COLO668 (cell line): ENCODE results near the gene BHLHE23.
A peak's percentile ranks its signal among the peaks of the same experiment; 100 is the strongest.

ENCODE experiments used
- DNase-seq: peaks from one replicate; lab custom pipeline; 2025; ENCODE audit not compliant: unreplicated experiment; lab: John Stamatoyannopoulos, UW

BHLHE23 gene

DNA sequence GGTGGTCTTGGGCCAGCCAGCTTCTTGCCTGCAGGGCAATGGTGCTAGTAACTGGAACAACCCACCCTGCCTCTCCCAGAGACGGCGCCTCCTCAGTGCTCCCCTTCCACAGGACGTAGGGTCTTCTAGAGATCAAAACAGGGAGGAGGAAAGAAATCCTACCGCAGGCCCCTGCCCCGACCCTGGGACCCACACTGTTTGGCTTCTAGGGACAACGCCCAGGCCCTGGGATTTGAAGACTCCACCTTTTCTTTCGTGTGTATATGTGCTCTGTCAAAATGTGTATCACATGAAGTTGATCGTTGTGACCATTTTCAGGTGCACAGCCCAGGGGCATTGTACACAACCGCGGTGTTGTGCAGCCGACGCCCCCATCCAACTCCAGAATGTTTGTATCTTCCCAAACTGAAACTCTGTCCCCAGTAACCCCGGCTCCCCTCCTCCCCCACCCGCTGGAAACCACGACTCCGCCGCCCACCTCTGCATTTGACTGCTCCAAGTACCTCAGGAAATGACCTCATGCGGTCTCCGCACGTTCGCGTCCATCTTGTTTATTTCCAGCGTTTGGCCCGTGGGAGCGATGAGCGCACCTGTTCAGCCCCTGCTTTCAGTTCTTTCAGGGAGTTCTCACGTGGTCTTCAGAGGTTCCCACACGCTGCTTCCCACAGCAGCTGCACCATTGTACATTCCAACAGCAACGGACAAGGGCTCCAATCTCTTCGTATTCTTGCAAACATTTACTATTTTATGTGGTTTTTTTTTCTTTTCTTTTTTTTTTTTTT, 3.4 kb upstream of the BHLHE23 start:
- DNase-seq, result peak; percentile 85

- DNase-seq, result peak; percentile 82
Observed at GRCh38 chr20:63009045-63009961, 2.5 kb upstream of the BHLHE23 start.

DNA sequence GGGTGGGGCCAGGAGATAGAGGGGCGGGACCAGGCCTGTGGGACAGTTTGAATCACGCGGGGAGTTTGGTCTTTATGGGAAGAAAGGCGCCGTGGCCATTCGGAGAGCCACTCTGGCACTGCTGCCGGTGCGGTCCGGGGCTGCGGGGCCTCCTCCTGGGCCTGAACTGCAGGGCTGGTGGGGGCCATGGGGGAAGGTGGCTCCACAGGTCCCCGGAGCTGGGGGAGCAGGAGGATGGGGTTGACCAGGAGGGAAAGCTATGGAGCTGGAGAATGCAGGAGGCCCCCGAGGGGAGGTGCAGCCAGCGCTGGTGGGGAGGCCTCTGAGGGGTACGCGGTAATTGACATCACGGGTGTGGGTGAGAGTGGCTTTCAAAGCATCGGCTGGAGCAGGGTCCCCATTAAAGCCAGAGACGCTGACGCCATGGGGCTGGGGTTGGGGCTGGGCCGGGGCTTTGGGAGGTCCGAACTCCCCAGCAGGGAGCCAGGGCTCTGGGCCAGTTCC, 1.8 kb upstream of the BHLHE23 start:
- no peak for DNase-seq

GRCh38 chr20:63007646-63008488, 1.1 kb upstream of the BHLHE23 start:
- DNase-seq, result no peak

GRCh38 chr20:63007360-63007645, 539 bp upstream of the BHLHE23 start:
- no peak for DNase-seq

DNA sequence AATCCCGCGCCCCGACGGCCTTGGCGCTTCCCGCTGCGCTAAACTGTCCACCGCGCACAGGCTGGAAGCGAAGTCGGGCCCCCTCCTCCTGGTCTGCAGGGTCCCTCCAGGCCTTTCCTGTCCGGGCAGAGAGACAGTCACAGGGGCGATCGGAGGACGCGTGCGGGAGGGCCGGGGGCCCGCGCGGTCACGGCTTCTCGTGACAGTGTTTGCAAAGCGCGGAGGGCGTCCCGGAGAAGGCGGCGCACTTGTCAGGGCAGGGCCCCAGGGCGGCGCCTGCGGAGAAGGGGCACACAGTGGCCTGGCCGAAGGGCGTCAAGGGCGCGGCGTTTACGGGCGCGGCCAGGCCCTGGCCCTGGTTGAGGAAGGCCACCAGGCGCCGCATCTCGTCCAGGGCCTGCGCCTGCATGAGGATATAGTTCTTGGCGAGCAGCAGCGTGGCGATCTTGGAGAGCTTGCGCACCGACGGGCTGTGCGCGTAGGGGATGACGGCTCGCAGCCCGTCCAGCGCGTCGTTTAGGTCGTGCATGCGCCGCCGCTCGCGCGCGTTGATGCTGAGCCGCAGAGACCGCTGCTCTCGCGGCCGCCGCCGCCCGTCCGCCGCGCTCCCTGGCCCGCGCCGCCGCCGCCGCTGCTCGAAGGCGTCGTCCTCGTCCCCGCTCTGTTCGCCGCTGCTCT, 763 bp downstream of the BHLHE23 start:
- peak; percentile 40 for DNase-seq

- DNase-seq, result no peak
Observed at GRCh38 chr20:63005365-63005861, 1.4 kb downstream of the BHLHE23 start.

DNA sequence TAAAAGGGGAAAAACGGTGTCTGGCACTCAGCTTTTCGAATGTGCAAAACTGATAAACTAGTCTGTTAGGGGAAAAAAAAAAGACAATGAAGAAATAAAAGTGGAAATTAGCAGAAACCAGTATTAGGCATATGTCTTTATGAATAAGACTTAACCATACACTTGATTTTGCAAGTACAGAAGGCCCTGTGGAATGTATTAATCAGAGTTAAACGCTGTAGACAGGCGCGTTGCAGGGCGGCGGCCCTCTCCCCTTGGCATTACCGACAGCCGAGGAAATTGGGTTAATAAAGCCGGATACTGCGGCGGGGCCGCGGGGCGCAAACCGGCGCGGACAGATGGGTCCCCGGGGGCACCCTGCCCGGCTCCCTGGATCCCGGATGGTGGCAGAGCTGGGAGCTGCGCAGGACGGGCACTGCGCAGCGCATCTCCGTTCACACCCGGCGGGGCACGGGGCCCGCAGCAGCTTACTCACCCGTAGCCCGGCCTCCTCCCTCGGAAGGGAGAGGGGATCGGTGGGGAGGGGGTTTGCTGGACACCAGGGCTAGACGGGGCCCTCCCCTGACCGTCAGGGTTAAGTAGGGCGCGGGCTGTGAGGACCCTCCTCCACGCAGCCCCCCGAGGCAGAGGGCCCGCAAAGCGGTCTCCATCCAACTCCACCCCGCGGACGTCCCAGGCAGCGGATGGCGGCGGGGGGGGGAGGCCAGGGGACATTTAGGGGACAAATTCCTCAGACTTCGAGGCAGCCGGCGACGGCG, 2.0 kb downstream of the BHLHE23 start:
- no peak for DNase-seq

GRCh38 chr20:63003546-63003945, 3.2 kb downstream of the BHLHE23 start:
- DNase-seq, result no peak

GRCh38 chr20:63002511-63002910, 4.3 kb downstream of the BHLHE23 start:
- DNase-seq, result no peak

GRCh38 chr20:63000958-63001357, 5.8 kb downstream of the BHLHE23 start:
- no peak for DNase-seq

GRCh38 chr20:63000036-63000435, 6.7 kb downstream of the BHLHE23 start:
- DNase-seq, result no peak

DNA sequence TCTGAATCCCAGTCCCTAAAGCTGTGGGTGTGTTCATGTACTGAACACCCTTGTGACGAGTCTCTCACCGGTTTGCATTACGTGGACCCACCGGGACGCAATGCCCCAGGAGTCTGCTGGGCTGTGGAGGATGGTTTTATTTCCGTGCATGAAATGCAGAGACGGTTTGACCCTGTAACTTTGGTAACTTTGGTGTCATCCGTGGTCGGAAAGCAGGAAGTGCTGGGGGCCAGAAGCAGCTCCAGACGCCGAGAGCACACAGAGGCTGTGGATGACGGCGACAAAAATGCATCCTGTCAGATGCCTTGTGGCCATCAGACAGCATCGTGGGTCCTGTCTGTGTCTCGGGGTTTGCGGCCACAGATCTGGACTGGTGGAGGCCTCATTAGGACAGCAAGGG, 7.2 kb downstream of the BHLHE23 start:
- DNase-seq, result no peak

GRCh38 chr20:62998449-62998848, 8.3 kb downstream of the BHLHE23 start:
- DNase-seq, result no peak

- DNase-seq, result no peak
Observed at GRCh38 chr20:62997417-62998035, 9.2 kb downstream of the BHLHE23 start.

DNA sequence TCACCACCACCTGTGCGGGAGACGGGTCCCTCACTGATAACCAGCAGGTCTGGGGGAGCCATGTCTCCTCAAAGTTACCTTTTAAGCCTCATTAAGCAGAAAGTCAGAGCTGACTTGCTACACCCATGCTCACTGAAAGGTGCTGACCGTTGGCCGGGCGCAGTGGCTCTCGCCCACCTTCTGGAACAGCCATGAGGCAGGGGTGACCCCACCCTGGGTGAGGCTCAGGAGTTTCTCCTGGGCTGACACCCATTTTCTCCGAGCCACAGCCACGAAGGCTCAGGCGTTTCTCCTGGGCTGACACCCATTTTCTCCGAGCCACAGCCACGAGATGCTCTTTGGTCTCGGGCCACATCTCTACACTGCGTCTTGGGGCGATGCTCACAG, 10.2 kb downstream of the BHLHE23 start:
- DNase-seq, result no peak

DNA sequence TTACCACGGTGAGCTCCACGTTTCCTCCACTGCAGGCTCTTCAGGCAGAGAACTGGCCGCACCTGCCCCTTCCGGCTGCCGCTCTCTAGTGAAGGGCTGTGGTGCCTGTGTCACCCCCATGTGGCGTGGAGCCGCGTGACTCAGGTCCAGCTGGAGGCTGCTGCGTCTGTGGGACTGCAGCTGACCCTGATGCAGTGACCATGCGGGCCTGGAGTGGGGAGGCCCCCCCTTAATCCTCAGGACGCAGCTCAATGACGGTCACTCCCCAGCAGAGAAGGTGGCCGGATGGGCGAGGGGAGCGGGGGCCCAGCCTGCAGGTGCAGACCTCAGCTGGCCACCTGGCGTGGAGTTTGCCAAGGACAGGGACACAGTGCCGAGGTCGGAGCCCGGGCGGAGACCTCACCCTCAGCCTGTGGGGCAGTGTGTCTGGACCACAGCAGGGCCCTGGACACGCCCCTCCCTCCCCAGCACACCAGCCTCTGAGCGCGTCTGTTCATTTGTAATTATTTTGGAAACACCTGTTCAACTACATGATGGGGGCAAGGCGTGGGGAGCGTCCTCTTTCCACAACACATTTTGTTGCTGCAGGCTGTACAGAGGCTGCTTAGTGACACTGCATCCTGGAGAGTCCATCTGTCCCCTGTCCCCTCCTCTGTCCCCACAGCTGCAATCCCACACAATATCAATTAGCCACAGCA, 10.7 kb downstream of the BHLHE23 start:
- DNase-seq, result peak; percentile 56

GRCh38 chr20:62995481-62995880, 11.3 kb downstream of the BHLHE23 start:
- DNase-seq, result no peak

DNA sequence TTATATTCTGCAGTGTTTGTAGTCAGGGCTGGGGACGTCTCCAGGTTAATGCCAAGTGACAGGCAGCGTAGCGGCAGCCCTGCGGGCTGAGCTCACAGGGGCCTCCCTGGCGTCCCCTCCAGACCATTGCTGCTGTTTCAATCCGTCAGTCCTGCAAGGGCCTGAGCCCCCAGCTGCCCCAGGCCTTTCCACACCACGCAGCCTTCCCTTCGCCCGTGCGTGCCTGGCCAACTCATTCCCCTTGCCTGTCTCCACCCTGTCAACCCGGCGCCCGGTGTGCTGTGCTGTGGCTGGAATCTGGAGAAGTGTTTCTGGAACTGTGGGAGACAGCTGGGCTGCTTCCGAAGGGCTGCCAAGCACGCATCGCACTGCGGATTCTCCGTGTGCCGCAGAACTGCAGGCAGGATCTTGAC, 11.9 kb downstream of the BHLHE23 start:
- DNase-seq, result no peak
